Measurements from ENCODE around the gene MAGEB6B.
"Not testable (repeated sequence)": the region's sequence is repeated elsewhere in the genome, so short reads cannot be mapped to it uniquely, and the experiment has no call there.

The MAGEB6B gene

GRCh38 chrX:26160301-26160700 lies at the start of gene MAGEB6B:
Gene MAGEB6B (plus strand): TSS chrX:26160601. CDS start chrX:26160601, 0 bp downstream.
- no peak for DNase-seq

- DNase-seq: no peak
Measured at GRCh38 chrX:26138274-26138673, 22.1 kb upstream of the MAGEB6B start, which contains the start of gene MAGEB18. Gene MAGEB18 (plus strand): TSS chrX:26138343. CDS start chrX:26138986, 643 bp downstream.

GRCh38 chrX:26146024-26146423 lies 14.4 kb upstream of the MAGEB6B start:
- DNase-seq: no peak

GRCh38 chrX:26192204-26192603 lies 31.8 kb downstream of the MAGEB6B start, which contains the start of gene MAGEB6:
Gene MAGEB6 (plus strand): TSS chrX:26192440. CDS start chrX:26193847, 1,407 bp downstream.
- no peak for DNase-seq

GRCh38 chrX:26203561-26203960 lies 43.2 kb downstream of the MAGEB6B start:
- DNase-seq: no peak

- DNase-seq: not testable (repeated sequence)
Measured at GRCh38 chrX:26204717-26205116, 44.3 kb downstream of the MAGEB6B start.

GRCh38 chrX:26208012-26208411 lies 47.6 kb downstream of the MAGEB6B start:
- no peak for DNase-seq

All from activated effector memory CD4-positive, alpha-beta T cell treated with Interleukin-2 at 50 U/mL for 16 hours (primary cell).